Activated T-cell treated with anti-CD3 and anti-CD28 coated beads, Interleukin-2, amount 50 U/mL, for 1 hour (primary cell): ENCODE data around the gene NEK9.
"Not testable (repeated sequence)": the region's sequence is repeated elsewhere in the genome, so short reads cannot be mapped to it uniquely, and the experiment has no call there.

ENCODE experiments used
- DNase-seq: peaks from one replicate; pipeline ENCODE4 v3.0.0-alpha.2; 2020

NEK9 gene

DNA sequence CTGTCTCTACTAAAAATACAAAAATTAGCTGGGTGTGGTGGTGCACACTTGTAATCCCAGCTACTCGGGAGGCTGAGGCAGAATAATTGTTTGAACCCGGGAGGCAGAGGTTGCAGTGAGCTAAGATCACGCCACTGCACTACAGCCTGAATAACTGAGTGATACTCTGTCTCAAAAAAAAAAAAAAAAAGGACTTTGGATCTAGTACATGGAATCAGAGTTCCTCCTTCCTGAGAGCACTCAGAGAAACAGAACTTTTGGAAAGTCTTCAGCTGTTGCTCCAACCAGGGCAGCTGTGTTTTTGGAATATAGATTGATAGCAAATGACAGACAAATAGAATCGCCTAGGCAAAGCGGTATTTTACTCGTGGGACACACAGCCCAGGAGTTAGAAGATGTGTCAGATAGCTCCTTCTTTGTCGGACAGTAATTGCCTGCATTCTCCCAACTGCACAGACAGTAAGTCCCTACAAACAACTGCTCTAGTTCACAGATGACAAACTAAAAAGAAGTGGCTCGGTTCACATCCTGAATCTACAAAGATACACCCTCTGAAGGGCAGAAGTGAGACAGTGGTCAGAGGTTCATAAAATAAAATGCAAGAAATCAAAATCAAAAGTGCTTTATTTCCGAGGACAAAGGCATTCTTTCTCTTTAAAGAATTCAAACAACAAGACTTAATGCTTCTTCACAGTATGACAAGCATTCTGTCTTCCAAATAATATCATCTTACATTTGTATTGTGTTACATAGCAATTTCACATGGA lies 17.1 kb upstream of the NEK9 start:
- DNase-seq = no peak

DNA sequence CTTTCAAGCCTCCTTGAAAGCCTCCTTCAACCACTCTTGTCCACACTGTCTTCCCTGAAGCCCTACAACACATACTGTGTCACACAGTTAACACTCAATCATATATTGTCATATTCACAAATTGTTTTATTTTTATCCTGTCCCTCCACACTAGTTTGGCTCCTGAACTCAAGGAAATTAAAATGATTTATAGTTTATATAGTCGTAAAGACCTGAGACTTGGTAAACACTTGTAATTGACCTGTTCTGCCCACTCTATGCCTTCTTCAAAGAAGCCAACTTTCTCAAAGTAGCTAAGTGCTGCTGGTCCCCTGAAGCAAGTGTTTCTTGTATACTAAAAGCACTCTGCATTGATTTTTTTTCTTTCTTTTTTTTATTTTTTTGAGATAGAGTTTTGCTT lies 15.6 kb upstream of the NEK9 start:
- DNase-seq = no peak

DNA sequence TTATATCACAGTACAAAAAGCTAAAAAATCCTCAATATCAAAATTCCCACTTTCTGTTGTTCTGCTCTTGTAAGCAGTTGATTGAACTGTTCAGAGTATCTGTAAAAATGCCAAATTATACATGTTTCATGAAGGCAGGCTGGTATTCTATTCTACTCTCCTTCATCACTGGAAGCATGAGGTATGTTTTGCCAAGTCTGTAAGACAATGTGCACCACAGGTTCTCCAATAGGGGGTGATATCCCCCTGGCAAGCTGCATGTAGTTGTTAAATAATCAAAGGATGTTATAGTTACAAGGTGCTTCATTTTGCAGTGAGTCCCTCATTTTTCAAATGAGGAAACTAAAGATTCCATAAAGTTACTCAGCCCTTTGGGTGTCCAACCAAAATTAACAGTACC lies 15.1 kb upstream of the NEK9 start:
- no peak for DNase-seq

DNA sequence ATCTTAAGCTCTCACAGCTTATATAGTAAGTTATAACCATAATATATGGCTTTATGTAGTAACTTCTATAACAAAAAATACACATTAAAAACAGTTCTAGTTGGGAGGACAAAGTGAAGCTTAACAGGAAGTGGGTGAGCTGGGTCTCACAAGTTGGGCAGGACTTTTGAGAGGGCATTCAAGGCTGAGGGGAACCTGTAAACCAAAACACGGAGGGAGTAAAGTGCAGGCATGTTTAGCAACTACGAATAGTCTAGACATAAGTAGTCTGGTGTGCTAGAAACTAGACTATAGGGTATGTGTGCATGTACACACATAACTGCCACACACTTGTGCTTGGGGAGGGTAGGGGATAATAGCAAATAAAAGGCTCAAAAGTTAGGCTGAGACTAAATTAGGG lies 14.2 kb upstream of the NEK9 start:
- no peak for DNase-seq

DNA sequence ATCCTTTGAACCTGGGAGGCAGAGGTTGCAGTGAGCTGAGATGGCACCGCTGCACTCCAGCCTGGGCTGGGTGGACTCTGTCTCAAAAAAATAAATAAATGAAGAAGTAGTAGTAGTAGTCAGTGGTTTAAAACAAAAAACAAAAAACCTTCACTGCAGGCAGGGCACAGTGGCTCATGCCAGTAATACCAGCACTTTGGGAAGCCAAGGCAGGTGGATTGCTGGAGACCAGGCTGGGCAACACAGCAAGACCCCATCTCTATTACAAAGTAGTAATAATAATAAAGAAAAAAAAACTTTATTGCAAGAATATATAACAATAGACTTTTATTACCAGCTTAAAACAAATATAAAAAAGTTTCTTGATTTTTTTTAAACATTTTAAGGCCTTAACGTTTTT lies 13.8 kb upstream of the NEK9 start:
- no peak for DNase-seq

DNA sequence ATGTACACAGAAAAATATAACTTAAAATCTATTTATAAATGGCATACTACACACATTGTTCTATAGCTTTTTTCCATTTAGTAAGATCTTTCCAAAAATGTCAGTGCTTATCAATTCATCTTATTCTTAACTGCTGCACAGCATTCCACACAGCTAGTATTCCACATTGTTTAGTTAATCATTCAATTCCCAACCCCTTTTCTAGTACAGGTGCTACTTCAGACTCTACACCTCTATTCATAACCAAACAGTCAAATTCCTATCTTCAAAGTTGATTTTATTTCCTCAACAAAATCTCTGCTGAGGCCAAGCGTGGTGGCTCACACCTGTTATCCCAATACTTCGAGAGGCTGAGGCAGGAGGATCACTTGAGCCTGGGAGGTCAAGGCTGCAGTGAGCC lies 12.3 kb upstream of the NEK9 start:
- no peak for DNase-seq

DNA sequence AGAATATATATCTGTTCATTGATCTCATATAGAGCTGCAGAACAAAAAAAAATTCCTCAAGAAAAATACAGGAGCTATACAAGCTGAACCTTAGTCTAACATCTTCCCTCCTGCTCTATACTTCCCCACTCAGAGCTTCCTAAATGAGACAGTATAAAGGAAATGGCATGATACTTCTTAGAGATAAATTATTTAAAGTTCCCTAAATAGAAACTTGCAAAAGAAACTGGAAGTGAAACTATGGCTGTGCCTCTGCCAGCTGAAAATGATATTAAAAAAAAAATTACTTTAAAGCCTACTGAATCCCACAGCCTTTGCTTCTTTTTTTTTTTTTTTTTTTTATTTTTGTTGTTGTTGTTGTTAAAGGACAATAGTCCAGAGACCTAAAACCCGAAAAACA lies 11.6 kb upstream of the NEK9 start:
- no peak for DNase-seq

DNA sequence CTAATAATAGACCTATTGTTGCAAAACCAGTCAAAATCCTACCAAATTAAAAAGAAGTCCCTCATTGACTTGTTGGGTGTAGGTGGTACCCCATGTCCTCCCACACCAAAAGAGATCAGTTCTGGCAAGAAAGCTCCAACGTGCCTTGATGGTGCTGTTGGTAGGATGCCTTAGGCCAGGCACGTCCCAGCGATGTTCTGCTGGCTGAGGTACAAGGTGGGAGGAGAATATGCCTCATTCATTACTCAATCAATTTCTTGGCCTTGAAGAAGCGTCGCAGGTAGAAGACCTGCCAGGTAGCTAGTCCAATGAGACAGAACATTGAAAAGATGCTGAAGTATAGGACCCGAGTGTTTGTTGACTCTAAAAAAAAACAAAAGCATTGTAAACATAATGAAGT lies 7.8 kb upstream of the NEK9 start:
- DNase-seq = no peak

- DNase-seq = no peak
Measured at GRCh38 chr14:75133597-75133996, 6.7 kb upstream of the NEK9 start.

GRCh38 chr14:75132382-75133086 lies 5.7 kb upstream of the NEK9 start:
- DNase-seq = no peak

GRCh38 chr14:75128596-75128990 lies 1.7 kb upstream of the NEK9 start:
- DNase-seq = no peak

- DNase-seq = no peak
Measured at GRCh38 chr14:75127903-75128595, 1.2 kb upstream of the NEK9 start.

- DNase-seq = not testable (repeated sequence)
Measured at GRCh38 chr14:75127474-75127820, 599 bp upstream of the NEK9 start.

DNA sequence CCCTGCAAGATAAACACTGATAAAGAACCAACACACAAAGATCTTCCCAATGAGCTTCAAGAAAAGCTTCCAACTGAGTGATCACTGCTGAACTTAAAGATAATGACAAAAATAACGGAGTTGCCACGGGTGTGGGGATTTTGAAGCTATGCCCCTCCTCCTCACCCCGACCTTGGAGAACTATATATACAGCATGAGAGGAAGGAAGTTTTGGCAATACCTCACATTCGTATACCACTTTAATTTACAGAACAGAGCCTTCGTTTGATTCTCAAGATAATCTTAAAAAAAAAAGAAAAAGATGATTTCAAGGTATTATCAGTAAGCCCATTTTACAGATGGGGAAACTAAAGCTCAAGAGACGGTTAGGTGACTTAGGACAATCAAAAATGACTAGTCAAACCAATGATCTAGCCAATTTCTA lies 715 bp downstream of the NEK9 start:
- DNase-seq = no peak

- no peak for DNase-seq
Measured at GRCh38 chr14:75125617-75126016, 1.2 kb downstream of the NEK9 start.

- no peak for DNase-seq
Measured at GRCh38 chr14:75123991-75124390, 2.9 kb downstream of the NEK9 start.

DNA sequence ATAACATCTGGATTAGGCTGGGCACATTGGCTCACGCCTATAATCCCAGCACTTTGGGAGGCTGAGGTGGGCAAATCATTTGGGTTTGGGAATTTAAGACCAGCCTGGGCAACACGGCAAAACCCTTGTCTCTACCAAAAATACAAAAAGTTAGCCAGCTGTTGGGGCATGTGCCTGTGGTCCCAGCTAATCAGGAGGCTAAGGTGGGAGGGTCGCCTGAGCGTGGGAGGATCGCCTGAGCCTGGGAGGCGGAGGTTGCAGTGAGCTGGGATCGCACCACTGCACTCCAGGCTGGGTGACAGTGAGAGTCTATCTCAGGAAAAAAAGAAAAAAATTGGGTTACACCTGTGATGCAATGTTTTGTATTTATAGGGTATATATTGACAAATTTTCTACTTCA lies 5.3 kb downstream of the NEK9 start:
- DNase-seq = no peak

DNA sequence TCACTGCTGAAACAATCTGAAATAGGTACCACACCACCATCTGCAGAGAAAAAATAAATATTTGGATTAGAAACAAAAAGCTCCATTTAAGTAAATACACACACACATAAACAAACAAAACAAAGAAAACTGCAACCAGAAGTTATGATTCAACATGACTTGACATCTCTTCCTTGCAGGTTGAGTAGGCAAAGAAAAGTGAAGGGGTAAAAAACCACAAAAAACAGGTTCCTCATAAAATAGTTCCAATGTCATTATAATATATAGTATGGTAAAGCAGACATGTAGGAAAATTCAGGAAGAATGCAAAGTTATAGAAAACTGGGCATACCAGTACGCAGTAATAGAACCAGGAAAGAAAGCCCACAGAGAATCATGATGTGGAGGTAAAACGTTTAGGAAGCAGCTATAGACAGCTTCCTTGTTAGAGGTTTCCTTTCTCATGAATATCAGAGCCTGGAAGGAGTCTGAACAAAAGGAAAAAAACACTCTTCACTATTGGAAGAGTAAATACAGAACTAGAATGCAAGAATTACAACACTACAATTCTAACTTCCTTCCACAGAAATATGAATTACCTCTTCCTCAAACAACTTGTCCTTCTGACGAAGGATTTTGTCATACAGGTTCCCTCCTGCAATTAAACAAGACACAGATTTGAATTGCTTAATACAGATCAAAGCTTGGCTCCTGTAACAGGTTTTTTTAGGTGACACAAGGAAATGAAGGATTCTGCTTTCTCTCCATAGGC lies 6.1 kb downstream of the NEK9 start:
- DNase-seq = no peak

DNA sequence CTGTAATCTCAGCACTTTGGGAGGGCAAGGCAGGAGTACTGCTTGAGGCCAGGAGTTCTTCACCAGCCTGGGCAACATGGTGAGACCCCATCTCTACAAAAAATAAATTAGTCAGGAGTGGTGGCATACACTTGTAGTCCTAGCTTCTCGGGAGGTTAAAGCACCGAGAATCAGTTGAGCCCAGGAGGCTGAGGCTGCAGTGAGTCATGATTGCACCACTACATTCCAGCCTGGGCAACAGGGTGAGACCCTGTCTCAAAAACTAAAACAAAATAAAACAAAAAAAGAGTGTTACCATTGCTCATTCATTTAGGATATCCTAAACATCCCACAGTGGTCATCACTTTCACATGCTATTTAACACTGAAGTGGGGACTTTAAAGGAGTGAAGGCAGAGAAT lies 7.8 kb downstream of the NEK9 start:
- no peak for DNase-seq

- no peak for DNase-seq
Measured at GRCh38 chr14:75113932-75114539, 12.8 kb downstream of the NEK9 start.

DNA sequence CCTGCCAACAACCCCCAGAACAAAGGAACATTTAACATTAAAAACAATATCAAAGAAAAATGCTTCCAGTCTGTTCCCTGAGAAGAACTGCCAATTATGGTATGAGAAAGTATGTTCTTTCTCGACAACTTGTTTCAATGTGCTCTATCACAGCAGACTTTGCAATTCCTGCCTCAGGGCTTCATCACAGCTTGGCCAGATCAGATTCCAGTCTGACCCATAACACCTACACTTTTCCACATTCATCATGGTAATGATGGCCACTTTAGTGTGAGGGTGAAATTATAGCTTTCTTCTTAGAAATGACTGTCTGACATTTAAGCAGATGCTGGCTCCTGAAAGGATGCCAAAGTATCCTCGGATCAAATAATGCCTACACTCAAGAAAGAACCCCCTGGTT lies 17.0 kb downstream of the NEK9 start:
- DNase-seq = no peak

DNA sequence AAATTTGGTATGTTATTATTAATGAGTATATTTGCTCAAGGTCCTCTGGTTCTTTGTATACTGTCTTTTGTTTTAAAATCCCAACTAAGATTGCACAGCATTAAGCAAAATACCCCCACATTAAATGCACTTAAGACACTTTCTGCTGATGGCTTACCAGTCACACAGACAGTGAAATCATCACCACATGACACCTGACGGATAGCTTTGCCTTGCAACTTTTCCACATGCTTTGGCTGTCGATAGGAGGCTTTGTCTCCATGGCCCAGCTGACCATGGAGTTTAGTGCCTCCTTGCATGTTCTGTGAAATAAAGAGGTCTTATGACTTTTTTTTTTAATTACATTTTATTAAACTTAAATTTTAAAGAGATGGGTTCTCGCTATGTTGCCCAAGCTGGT lies 19.7 kb downstream of the NEK9 start:
- no peak for DNase-seq

DNA sequence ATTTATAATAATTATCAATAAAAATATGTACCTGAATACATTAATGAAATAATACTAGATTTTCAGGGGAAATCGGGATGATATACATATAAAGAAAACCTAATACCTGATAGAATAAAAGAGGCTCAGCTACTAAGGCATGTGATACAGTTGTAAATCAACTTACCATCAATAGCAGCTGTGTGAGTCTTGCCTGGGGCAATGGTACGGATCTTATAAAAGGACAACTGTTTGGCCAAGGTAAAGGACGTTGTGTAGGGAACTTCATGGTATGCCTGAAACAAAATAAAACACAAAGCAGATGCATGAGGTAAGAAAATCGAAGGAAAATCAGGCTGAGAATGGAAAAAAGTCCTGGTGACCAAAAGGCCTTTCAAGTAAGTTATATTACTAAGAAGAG lies 25.4 kb downstream of the NEK9 start:
- no peak for DNase-seq
